GM18505 (cell line): ENCODE data around the gene RFNG.
A peak's percentile ranks its signal among the peaks of the same experiment; 100 is the strongest.

Source experiments
- ATAC-seq: cut with Tn5 transposase; IDR thresholded peaks from one replicate; pipeline ENCODE4 v1.9.1; 2021; ENCODE audit not compliant: unreplicated experiment
- POLR2A ChIP-seq: IDR thresholded peaks from 4 replicates; pipeline ENCODE4 v1.6.1; 2011; ENCODE audit warnings: borderline replicate concordance; ENCODE audit not compliant: insufficient read depth, insufficient read length; ENCODE audit errors: extremely low read depth

Gene RFNG

DNA sequence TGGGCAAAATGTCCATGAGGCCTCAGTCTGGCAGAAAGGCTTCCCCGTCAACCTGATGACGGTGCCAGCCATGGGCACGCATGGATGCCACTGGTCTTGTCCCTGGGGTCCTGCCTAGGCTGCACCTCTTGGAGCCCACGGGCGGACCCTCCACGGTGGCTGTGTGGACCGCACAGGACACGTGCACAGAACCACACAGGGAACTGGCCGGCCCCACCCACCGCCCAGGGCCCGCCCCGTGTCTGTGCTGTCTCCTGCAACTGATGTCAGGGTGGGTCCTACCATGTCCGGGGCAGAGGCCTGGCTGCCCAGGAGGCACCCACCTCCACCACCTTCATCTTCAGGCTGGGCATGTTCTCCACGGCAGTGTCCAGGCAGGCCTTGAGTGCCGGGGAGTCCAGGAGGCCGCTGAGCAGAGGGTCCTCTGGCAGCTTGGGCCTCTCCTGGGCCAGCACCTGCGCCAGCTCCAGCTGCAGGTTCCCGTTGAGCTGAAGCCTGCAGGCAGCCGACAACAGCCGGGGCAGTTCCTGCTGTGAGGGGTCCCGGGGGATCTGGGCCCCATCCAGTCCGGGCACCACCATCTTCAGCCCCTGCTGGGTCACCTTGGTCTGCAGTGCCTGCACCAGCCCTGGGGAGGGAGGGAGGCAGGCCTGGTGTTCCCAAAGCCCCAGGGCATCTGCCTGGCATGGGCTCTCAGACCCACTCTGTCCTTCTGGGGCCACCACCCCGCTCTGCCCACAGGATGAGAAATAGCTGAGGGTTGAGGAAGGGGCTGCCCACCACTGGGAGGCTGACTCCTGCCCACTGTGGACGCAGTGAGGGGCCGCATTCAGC is 34.5 kb upstream of the RFNG start:
- ATAC-seq: no peak
- no peak for TF ChIP-seq POLR2A

DNA sequence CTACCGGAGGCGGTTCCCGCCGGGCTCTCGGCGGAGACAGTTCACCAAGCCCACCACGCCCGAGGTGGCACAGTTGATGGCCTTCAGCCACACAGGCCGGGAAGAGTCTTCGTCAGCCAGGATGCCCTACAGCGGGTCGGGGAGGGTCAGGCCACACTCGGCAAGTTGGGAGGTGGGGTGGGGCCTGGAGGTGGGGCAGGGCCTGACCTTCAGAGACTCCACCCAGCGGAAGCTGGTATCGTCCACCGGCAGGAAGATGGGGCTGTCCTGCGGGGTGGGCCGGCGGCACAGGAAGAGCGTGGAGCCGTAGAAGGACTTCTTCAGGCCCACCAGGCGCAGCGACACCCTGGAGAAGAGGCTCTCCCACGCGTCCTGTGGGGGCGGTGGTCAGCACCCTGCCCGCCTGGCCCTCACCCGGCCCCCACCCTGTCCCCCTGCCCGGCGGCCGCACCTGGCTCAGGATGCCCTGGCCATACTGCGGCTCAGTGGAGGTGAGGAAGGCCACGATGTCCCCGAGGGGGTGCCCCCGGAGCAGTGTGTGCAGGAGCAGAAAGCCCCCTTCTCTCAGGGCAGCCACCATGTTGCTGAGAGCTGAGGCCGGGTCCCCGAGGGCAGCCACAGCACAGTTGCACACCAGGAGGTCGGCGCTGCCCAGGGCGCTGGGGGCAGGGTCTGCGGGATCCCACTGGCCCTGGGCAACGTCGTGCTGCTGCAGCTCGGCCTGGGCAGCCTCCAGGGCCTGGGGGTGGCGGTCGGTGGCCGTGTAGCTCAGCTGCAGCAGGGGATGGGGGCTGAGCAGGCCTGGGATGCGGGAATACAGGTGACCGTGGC is 33.6 kb upstream of the RFNG start:
- no peak for ATAC-seq
- TF ChIP-seq POLR2A: no peak

DNA sequence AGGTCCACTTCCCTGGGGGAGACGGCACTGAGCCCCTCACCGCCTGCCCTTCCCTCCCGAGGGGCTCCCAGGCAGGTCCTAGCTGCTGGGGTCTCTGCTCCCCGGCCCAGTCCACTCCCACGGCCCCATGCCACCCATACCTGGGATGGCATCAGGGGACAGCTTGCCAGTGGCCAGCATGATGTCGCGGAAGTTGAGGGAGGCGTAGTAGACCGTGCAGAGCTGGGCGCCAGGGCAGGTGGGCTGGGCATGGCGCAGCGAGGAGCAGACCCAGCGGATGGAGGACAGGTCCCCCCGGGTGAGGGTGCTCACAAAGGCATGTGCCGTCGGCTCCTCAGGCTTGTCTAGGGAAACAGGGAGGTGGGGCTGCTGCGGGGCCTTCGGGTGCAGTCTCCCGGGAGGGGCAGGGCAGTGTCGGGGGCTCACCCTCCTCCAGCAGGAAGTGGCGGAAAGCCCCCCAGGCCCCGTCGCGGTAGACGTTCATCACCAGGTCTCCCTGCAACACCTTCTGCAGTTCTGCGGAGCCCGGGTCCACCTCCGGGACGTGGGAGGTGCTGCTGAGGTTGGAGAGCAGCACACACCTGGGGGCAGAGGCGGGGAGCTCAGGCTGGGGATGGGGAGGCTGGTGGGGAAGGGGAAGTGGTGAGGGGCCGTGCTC is 32.9 kb upstream of the RFNG start:
- no peak for ATAC-seq
- TF ChIP-seq POLR2A: no peak

DNA sequence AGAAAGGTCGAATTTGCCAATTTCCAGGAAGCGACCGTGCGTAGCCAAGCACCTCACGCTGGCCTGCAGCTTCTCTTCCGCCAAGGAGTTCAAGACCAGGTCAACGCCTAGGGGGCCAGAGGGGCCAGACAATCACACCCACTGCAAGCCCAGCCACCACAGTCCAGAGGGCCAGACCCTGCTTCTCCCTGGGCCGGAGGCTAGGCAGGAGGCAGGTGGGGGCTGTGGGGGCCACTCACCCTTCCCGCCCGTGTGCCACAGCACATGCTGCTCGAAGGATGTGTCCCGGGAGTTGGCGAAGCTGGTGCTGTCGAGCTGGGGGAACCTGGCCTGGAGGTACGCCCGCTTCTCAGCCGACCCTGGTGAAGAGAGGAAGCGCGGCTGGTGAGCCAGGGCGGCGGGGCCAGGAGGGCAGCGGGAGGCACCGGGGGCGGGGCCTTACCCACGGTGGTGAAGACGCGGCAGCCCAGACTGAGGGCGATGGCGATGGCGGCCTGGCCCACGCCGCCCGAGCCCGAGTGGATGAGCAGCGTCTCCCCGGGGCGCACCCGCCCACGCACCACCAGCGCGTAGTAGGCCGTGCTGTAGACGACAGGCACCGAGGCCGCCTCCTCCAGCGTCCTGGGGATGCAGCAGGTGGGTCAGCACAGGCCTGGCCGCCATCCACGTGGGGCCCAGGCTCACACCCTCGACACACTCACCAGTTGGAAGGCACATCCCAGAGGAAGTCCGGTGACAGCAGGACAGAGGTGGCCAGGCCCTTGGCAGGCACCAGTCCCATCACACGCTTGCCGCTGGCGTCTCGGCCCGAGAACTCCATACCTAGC is 32.1 kb upstream of the RFNG start:
- ATAC-seq: no peak
- no peak for TF ChIP-seq POLR2A

DNA sequence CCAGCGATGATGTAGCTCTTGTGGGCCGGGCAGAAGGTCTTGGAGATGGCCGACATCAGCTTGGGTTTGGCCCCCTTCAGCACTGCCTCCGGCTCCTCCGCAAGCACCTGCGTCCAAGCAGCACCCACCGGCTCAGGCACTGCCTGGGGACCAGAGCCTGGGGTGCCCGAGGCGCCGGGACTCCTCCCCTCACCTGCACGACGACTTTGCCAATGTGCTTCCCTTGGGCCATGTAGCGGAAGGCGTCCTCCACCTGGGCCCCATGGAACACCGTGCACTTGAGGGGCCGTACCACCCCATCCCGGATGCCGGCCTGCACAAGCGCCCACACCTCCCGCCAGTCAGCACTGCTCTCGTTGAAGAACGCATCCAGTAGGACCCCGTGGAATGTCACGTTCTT is 31.4 kb upstream of the RFNG start:
- ATAC-seq: no peak
- TF ChIP-seq POLR2A: no peak

DNA sequence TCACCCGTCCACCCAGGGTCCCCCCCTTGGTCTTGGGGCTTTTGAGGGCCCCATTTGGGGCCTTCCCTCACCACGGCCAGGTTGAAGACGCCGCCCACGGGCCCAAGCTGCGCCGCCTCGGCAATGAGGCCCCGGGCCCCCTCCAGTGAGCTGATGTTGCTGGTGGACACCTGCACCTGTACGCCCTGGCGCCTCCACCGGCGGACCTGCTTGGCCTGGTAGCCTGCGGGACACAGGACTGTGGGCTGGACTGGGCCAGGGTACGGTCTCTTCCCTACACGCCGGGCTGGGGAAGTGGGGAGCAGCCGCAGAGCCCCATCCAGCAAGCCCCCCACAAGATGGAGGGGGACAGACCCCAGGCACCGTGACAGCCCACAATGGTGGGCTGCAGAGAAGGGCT is 30.8 kb upstream of the RFNG start:
- no peak for ATAC-seq

DNA sequence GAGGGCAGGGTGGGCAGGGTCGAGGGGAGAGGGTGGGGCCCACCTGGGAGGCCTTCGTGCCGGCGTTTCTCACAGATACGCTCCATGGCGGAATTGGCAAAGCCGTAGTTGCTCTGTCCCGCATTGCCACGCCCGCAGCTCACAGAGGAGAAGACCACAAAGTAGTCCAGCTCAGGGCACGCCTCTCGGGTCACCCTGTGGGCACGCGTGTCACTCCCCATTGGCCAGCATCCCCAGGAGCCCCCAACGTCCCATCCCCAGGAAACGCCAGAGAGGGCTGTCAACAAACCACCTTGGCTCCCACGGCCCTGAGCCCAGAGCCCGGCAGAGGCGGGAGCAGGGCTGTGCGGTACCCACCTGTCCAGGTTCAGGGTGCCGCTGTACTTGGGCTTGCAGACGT is 30.4 kb upstream of the RFNG start:
- no peak for TF ChIP-seq POLR2A
- ATAC-seq: no peak

More for the DNA sequence above, 30.8 kb upstream of the RFNG start:
- TF ChIP-seq POLR2A: no peak

- no peak for ATAC-seq
- no peak for TF ChIP-seq POLR2A
Measured at GRCh38 chr17:82081546-82081945, 29.9 kb upstream of the RFNG start.

- no peak for TF ChIP-seq POLR2A
- ATAC-seq: no peak
Measured at GRCh38 chr17:82080789-82081464, 29.3 kb upstream of the RFNG start.

- ATAC-seq: no peak
- no peak for TF ChIP-seq POLR2A
Measured at GRCh38 chr17:82080048-82080788, 28.6 kb upstream of the RFNG start.

DNA sequence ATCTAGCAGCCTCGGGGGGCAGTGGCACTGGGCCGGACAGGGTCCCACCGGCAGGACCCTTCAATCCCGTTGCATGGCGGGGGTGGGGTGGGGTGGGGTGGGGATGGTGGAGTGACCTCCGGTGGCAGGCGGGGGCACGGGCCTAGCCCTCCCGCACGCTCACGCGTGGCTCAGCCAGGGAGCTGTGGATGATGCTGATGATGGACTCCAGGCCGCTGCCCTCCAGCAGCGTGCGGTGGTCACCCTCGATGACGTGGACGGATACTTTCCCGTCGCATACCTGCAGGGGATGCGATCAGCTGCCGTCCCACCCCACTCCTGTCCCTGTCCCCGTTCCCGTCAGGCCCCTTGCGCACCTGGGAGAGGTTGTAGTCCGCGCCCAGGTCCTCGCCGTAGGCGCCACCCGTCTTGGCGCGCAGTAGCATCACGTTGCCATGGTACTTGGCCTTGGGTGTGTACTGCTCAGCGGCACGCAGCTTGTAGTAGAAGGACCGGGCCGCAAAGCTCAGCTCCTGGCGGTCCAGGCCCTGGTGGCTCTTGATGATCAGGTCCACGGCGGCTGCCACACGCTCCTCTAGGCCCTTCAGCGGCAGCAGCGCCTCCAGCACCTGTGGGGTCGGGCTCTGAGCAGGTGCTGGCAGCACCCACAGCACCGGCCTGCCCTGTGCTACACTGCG is 27.5 kb upstream of the RFNG start:
- TF ChIP-seq POLR2A: peak; percentile 8
- no peak for ATAC-seq

- ATAC-seq: no peak
- no peak for TF ChIP-seq POLR2A
Measured at GRCh38 chr17:82078433-82078832, 26.8 kb upstream of the RFNG start.
